ENCODE measurements around the gene CSNK1D. TPM values are rescaled to one million over a fixed set of nuclear protein-coding genes. Genes with fewer than 3 reads are reported as not detected.

The CSNK1D gene
- total RNA-seq (2021; ENCODE audit: unreplicated experiment) (234 TPM), Bru-seq, nascent RNA (percentile 97 among the genes with signal in this experiment), BruChase-seq, experiment 1, labeled RNA remaining after a 2-hour chase (percentile 96 among the genes with signal in this experiment), BruChase-seq, experiment 2, labeled RNA remaining after a 6-hour chase (percentile 94 among the genes with signal in this experiment)
- polyA plus RNA-seq (2012; ENCODE audit: insufficient read length): 316 TPM
- long read RNA-seq, transcript CSNK1D-202 (9 exons, 3,712 nt): minor isoform, 11 of 283 reads
- long read RNA-seq, transcript CSNK1D-208 (3 exons, 1,124 nt): minor isoform, 7 of 283 reads
- long read RNA-seq, transcript CSNK1D-203 (10 exons, 2,047 nt): major isoform, 105 of 283 reads
- long read RNA-seq, partial matches to known transcripts: 41 of 283 reads
- long read RNA-seq, other reads (novel, unspliced or antisense): 115 of 283 reads

DNA sequence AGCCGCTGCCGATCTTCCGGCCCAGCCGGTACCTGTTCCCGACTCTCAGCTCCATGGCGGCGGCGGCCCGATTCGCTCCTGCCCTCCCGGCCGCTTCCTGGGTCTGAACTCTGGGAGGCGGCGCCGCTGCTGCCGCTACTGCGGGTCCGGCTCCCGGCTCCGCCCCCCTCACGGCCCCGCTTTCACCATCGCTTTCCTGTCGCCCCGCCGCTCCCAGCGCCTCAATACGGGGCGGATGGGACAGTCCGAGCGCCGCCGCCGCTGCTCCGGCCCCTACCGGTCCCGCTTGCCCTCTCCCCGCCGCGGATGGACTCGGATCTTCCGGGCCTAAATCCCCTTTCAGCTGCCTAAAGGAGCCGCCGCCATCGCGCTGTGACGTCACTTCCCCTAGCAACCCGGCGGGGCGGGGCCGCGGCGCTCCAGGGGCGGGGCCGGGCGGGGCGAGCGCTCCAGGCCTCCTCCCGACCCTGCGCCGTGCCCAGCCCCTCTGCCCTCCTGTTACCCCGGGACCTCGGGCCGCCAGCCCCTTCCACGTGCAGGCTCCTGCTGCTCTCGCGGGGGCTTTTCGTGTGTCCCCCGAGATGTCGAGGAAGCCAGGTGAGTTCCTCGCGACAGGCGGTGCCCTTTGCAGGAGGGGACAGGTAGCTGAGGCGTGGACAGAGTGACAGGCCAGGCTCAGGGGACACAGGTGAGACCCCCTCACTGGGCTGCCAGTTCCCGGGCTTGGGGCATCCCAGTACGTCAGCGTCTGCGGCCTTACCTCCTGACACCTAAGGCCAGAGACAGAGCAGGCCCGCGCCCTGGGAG, at the start of gene CSNK1D:
CSNK1D (minus strand) TSS at position 374 of the 807 bp plus-strand sequence; CDS start at position 55, 319 bp downstream.
- Histone ChIP-seq H3K4me3 (ENCODE audit: low read depth in 2 of 2, low read length in 2 of 2) (peak within 1 kb of the TSS; percentile 66 to 80), H3K27ac (ENCODE audit: low read length) (peak within 1 kb of the TSS; percentile 90), H3K36me3 (ENCODE audit: control insufficient read depth, insufficient read depth, low read length) (peaks cover 5% of the 10 kb centered on the region), H3K27me3 (ENCODE audit: control insufficient read depth, insufficient read depth, low read length) (no peaks in the 10 kb centered on the region), H3K9me3 (ENCODE audit: control insufficient read depth, insufficient read depth, low read depth, low read length) (no peaks in the 10 kb centered on the region), H3K4me1 (ENCODE audit: control insufficient read depth, insufficient read depth, low read length) (peaks cover 53% of the 10 kb centered on the region)
- in situ Hi-C loops (cut with HindIII; ENCODE audit: low pct_unique_long_range_greater_than_20kb, low sequenced_read_pairs) (no loop called here), intact Hi-C loops (cut with micrococcal nuclease; ENCODE audit: unreplicated experiment) (no loop called here)
- DNase-seq (ENCODE audit: low read depth, low spot score) (no peak), ATAC-seq (peak; percentile 93)
- POLR2A ChIA-PET: interaction anchor here (0.7 kb wide), 1 partner anchor 296 kb away, joined by 3 read pairs; the partner anchor contains the start of gene ASPSCR1
- peak; percentile 84 for TF ChIP-seq TCF7L2 (IDR thresholded peaks at IDR 0.05; ENCODE audit: low read depth, low read length)
- TF ChIP-seq SIN3A (IDR thresholded peaks at IDR 0.05; ENCODE audit: borderline replicate concordance, insufficient read depth, low read depth, low read length): no peak
- TF ChIP-seq, protein P1, sequence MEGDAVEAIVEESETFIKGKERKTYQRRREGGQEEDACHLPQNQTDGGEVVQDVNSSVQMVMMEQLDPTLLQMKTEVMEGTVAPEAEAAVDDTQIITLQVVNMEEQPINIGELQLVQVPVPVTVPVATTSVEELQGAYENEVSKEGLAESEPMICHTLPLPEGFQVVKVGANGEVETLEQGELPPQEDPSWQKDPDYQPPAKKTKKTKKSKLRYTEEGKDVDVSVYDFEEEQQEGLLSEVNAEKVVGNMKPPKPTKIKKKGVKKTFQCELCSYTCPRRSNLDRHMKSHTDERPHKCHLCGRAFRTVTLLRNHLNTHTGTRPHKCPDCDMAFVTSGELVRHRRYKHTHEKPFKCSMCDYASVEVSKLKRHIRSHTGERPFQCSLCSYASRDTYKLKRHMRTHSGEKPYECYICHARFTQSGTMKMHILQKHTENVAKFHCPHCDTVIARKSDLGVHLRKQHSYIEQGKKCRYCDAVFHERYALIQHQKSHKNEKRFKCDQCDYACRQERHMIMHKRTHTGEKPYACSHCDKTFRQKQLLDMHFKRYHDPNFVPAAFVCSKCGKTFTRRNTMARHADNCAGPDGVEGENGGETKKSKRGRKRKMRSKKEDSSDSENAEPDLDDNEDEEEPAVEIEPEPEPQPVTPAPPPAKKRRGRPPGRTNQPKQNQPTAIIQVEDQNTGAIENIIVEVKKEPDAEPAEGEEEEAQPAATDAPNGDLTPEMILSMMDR (IDR thresholded peaks at IDR 0.05): no peak
- peak; percentile 84 for TF ChIP-seq POLR2AphosphoS5 (IDR thresholded peaks at IDR 0.05; ENCODE audit: low read depth, low read length)
- TF ChIP-seq, protein P2, sequence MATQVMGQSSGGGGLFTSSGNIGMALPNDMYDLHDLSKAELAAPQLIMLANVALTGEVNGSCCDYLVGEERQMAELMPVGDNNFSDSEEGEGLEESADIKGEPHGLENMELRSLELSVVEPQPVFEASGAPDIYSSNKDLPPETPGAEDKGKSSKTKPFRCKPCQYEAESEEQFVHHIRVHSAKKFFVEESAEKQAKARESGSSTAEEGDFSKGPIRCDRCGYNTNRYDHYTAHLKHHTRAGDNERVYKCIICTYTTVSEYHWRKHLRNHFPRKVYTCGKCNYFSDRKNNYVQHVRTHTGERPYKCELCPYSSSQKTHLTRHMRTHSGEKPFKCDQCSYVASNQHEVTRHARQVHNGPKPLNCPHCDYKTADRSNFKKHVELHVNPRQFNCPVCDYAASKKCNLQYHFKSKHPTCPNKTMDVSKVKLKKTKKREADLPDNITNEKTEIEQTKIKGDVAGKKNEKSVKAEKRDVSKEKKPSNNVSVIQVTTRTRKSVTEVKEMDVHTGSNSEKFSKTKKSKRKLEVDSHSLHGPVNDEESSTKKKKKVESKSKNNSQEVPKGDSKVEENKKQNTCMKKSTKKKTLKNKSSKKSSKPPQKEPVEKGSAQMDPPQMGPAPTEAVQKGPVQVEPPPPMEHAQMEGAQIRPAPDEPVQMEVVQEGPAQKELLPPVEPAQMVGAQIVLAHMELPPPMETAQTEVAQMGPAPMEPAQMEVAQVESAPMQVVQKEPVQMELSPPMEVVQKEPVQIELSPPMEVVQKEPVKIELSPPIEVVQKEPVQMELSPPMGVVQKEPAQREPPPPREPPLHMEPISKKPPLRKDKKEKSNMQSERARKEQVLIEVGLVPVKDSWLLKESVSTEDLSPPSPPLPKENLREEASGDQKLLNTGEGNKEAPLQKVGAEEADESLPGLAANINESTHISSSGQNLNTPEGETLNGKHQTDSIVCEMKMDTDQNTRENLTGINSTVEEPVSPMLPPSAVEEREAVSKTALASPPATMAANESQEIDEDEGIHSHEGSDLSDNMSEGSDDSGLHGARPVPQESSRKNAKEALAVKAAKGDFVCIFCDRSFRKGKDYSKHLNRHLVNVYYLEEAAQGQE (IDR thresholded peaks at IDR 0.05; ENCODE audit: insufficient read depth in 1 of 2, low read depth in 2 of 2, low read length in 1 of 2): no peak
- CTCF ChIA-PET: no interaction called here
- BruUV-seq (replicated peaks): no TSS peak

DNA sequence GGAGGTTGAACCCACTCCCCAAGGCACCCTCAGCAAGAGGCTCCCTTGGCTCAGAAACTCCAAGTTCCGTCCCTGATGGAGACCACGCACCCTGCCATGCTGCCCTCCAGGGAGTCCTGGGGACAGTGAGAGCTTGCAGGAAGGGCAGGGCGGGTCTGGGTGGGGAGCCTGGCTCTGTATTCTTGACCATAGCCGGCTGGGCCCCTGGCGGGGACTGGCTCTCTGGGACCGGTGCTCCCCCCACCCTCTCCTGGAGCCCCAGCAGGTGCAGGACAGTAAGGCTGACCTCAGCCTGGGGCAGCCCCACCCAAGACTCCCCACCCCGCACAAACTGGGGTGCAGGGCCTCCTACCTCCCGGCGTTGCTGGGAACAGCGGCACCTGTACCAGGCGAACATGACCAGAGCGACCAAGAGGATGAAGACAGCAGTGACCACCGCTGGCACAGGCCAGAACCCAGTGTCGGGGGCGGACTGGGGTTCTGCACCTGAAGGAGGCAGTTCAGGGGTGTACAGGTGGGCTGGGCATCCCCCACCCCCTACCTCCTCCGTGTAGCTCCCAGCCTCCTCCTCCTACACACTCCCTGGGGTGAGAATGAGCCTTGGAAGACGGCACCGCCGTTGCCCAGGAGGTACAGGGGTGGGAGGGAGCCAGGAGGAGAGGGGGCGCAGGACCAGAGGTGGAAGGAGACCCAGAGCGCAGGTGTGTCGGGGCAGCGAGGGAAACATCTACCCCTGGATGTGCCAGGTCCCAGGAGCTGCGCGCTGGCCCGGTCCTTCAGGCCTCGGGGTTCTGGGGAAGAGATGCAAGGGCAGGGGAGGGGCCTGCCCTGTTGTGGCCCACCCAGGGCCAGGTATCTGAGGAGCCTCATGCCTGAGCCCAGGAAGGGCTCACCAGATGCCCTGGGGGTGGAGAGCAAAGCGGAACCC, 49.3 kb upstream of the CSNK1D start:
- in situ Hi-C loops (cut with HindIII; ENCODE audit: low pct_unique_long_range_greater_than_20kb, low sequenced_read_pairs) (no loop called here), intact Hi-C loops (cut with micrococcal nuclease; ENCODE audit: unreplicated experiment) (loop anchor here (5.0 kb wide), 1 partner anchor 80 kb away; no protein-coding TSS in a partner anchor)
- Histone ChIP-seq H3K27me3 (ENCODE audit: control insufficient read depth, insufficient read depth, low read length) (no peaks in the 10 kb centered on the region), H3K36me3 (ENCODE audit: control insufficient read depth, insufficient read depth, low read length) (no peaks in the 10 kb centered on the region), H3K4me3 (ENCODE audit: low read depth in 2 of 2, low read length in 2 of 2) (no peak overlapping the region), H3K9me3 (ENCODE audit: control insufficient read depth, insufficient read depth, low read depth, low read length) (no peaks in the 10 kb centered on the region), H3K27ac (ENCODE audit: low read length) (no peak overlapping the region), H3K4me1 (ENCODE audit: control insufficient read depth, insufficient read depth, low read length) (peaks cover 21% of the 10 kb centered on the region)
- no TSS peak for BruUV-seq (replicated peaks)
- TF ChIP-seq POLR2AphosphoS5 (IDR thresholded peaks at IDR 0.05; ENCODE audit: low read depth, low read length) (no peak), SIN3A (IDR thresholded peaks at IDR 0.05; ENCODE audit: borderline replicate concordance, insufficient read depth, low read depth, low read length) (no peak), TCF7L2 (IDR thresholded peaks at IDR 0.05; ENCODE audit: low read depth, low read length) (no peak)
- TF ChIP-seq, protein P1 (IDR thresholded peaks at IDR 0.05): no peak
- TF ChIP-seq, protein P2 (IDR thresholded peaks at IDR 0.05; ENCODE audit: insufficient read depth in 1 of 2, low read depth in 2 of 2, low read length in 1 of 2): no peak
- ChIA-PET CTCF (interaction anchor here (0.6 kb wide), 3 partner anchors 9 to 72 kb away, joined by 3 to 15 read pairs (median 3); no protein-coding TSS in a partner anchor), POLR2A (no interaction called here)
- DNase-seq (ENCODE audit: low read depth, low spot score) (no peak), ATAC-seq (peak; percentile 57)

Measured in Panc1 (cell line).